HEK293 (cell line): Measurements from ENCODE around the gene SLC8A1.

ENCODE experiments used
- MEIS1 ChIP-seq: sonication (generic); formaldehyde crosslinking; IDR thresholded peaks from 2 replicates; pipeline ENCODE4 v1.8.1; 2022; ENCODE audit warnings: missing genetic modification reagents, mild to moderate bottlenecking, borderline replicate concordance
- MYNN ChIP-seq: fragments of 450-650 bp; formaldehyde crosslinking; IDR thresholded peaks from 2 replicates; pipeline ENCODE4 v1.5.1; 2016; ENCODE audit warnings: missing biosample characterization, missing genetic modification characterization, borderline replicate concordance
- RBAK ChIP-seq: fragments of 450-650 bp; formaldehyde crosslinking; IDR thresholded peaks from 2 replicates; pipeline ENCODE4 v1.5.1; 2016; ENCODE audit warnings: missing biosample characterization, missing genetic modification characterization
- YY1 ChIP-seq: fragments of 450-650 bp; formaldehyde crosslinking; IDR thresholded peaks from 2 replicates; pipeline ENCODE4 v1.5.1; 2018; ENCODE audit warnings: missing biosample characterization, missing genetic modification characterization
- ZBTB7A ChIP-seq: fragments of 450-650 bp; formaldehyde crosslinking; IDR thresholded peaks from 2 replicates; pipeline ENCODE4 v1.5.1; 2016; ENCODE audit warnings: low read depth, missing biosample characterization, missing genetic modification characterization
- ZNF654 ChIP-seq: fragments of 450-650 bp; formaldehyde crosslinking; IDR thresholded peaks from 2 replicates; pipeline ENCODE4 v1.5.1; 2016; ENCODE audit warnings: low read depth, missing biosample characterization, missing genetic modification characterization
- TF ChIP-seq, protein P1 (sequence below): fragments of 450-650 bp; formaldehyde crosslinking; IDR thresholded peaks from 2 replicates; pipeline ENCODE4 v1.5.1; 2016; ENCODE audit warnings: missing biosample characterization, missing genetic modification characterization
- TF ChIP-seq, protein P2 (sequence below): fragments of 450-650 bp; formaldehyde crosslinking; IDR thresholded peaks from 2 replicates; pipeline ENCODE4 v1.5.1; 2016; ENCODE audit warnings: missing biosample characterization, missing genetic modification characterization

DNA sequence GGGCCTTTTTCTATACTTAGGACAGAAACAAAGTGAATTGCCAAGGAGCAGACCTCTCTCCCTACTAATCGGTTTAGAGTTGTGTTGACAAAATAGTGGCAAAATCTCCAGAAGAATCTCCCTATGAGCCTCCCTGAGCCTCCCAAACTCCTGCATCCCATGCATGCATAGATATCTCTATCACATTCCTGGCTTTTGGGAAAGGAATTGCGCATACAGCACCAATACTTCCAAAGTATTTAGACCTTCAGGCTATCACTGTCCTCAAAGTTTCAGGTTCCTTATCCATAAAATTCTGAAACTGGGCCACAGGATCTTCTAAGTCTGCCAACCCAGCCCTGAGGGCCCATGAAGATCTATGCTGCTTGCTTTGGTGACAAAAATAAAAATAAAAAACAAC is 152.1 kb downstream of the SLC8A1 start:
- TF ChIP-seq MYNN (no peak), RBAK (tag by site-specific recombination) (no peak), ZNF654 (tag by site-specific recombination) (no peak), MEIS1 (CRISPR knock-in tag) (no peak), YY1 (tag by site-specific recombination) (no peak), ZBTB7A (tag by site-specific recombination) (no peak)
- TF ChIP-seq, protein P1, sequence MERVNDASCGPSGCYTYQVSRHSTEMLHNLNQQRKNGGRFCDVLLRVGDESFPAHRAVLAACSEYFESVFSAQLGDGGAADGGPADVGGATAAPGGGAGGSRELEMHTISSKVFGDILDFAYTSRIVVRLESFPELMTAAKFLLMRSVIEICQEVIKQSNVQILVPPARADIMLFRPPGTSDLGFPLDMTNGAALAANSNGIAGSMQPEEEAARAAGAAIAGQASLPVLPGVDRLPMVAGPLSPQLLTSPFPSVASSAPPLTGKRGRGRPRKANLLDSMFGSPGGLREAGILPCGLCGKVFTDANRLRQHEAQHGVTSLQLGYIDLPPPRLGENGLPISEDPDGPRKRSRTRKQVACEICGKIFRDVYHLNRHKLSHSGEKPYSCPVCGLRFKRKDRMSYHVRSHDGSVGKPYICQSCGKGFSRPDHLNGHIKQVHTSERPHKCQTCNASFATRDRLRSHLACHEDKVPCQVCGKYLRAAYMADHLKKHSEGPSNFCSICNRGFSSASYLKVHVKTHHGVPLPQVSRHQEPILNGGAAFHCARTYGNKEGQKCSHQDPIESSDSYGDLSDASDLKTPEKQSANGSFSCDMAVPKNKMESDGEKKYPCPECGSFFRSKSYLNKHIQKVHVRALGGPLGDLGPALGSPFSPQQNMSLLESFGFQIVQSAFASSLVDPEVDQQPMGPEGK (tag by site-specific recombination) = no peak
- TF ChIP-seq, protein P2, sequence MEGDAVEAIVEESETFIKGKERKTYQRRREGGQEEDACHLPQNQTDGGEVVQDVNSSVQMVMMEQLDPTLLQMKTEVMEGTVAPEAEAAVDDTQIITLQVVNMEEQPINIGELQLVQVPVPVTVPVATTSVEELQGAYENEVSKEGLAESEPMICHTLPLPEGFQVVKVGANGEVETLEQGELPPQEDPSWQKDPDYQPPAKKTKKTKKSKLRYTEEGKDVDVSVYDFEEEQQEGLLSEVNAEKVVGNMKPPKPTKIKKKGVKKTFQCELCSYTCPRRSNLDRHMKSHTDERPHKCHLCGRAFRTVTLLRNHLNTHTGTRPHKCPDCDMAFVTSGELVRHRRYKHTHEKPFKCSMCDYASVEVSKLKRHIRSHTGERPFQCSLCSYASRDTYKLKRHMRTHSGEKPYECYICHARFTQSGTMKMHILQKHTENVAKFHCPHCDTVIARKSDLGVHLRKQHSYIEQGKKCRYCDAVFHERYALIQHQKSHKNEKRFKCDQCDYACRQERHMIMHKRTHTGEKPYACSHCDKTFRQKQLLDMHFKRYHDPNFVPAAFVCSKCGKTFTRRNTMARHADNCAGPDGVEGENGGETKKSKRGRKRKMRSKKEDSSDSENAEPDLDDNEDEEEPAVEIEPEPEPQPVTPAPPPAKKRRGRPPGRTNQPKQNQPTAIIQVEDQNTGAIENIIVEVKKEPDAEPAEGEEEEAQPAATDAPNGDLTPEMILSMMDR (tag by site-specific recombination) = no peak
